Endothelial cell of umbilical vein (primary cell): ENCODE measurements around the gene ZNF526. TPM values are rescaled to one million over a fixed set of nuclear protein-coding genes. Genes with fewer than 3 reads are reported as not detected.

Experiments used
- BruUV-seq: library from RNA; stranded (reverse); fragments of 400-500 nt; replicated peaks from 2 replicates; lab custom pipeline; 2021; lab: Mats Ljungman, UMichigan
- CTCF ChIA-PET: fragments of 300-600, 350-600 bp; sonication (Branson Sonifier 250); formaldehyde crosslinking; loops from one replicate; lab custom pipeline; 2021; ENCODE audit warnings: antibody characterized with exemption, inconsistent platforms; lab: Charles Lee
- POLR2A ChIA-PET: fragments of 300-600, 350-600 bp; sonication (Branson Sonifier 250); formaldehyde crosslinking; loops from one replicate; lab custom pipeline; 2021; ENCODE audit warnings: antibody characterized with exemption, inconsistent platforms; lab: Charles Lee
- DNase-seq: peaks from one replicate; pipeline ENCODE4 v3.0.0-alpha.2; 2011; ENCODE audit warnings: low read depth, low spot score
- FAIRE-seq: peaks from 2 replicates; lab custom pipeline; 2011; peaks lifted over from hg19 to GRCh38; lab: Jason Lieb, UNC
- H2AFZ ChIP-seq: 2 replicates; pipeline ENCODE4 v1.6.0; 2012; ENCODE audit warnings: low read depth, low read length, control low read depth, inconsistent platforms
- H3K27ac ChIP-seq: 2 replicates; pipeline ENCODE4 v1.5.1; 2011; ENCODE audit warnings: low read depth, mild to moderate bottlenecking, control low read depth, low read length, moderate library complexity; ENCODE audit not compliant: insufficient read depth
- H3K27me3 ChIP-seq, 2 experiments: 2 replicates each; pipeline versions ENCODE4 v1.6.0 to v1.6.1; 2011; ENCODE audit warnings: low read length in 2 of 2, mixed read lengths in 1 of 2; ENCODE audit not compliant: control insufficient read depth in 2 of 2, insufficient read depth in 2 of 2
- H3K36me3 ChIP-seq, 2 experiments: 2 replicates in 1 of 2; 3 replicates in 1 of 2; pipeline ENCODE4 v1.5.1; 2011; ENCODE audit warnings: low read length in 2 of 2, mild to moderate bottlenecking in 1 of 2, moderate library complexity in 1 of 2; ENCODE audit not compliant: control insufficient read depth in 2 of 2, insufficient read depth in 2 of 2; ENCODE audit errors: extremely low read depth in 1 of 2
- H3K4me1 ChIP-seq: 3 replicates; pipeline ENCODE4 v1.5.1; 2011; ENCODE audit warnings: mild to moderate bottlenecking, low read length; ENCODE audit not compliant: control insufficient read depth, insufficient read depth; ENCODE audit errors: extremely low read depth
- H3K4me2 ChIP-seq: 2 replicates; pipeline ENCODE4 v1.6.1; 2011; ENCODE audit warnings: low read length, control low read depth, mixed read lengths; ENCODE audit not compliant: insufficient read depth
- H3K4me3 ChIP-seq, 3 experiments: fragments of 200-600 bp in 1 of 3; sonication (generic), shearing (Covaris generic) in 1 of 3; replicated peaks in 1 of 3; 2 replicates each; pipeline ENCODE4 v1.5.1; 2011 to 2016; ENCODE audit warnings: control low read depth in 3 of 3, low read length in 3 of 3, mild to moderate bottlenecking in 2 of 3, inconsistent platforms in 1 of 3, low read depth in 1 of 3, moderate library complexity in 1 of 3; ENCODE audit not compliant: insufficient read depth in 1 of 3
- H3K79me2 ChIP-seq: 2 replicates; pipeline ENCODE4 v1.6.0; 2012; ENCODE audit warnings: low read length, inconsistent platforms; ENCODE audit not compliant: control insufficient read depth, insufficient read depth
- H3K9ac ChIP-seq: replicated peaks from 2 replicates; pipeline ENCODE3; 2011; ENCODE audit warnings: low read length, control low read depth; ENCODE audit not compliant: insufficient read depth; ENCODE audit errors: extremely low read depth
- H3K9me1 ChIP-seq: replicated peaks from 3 replicates; pipeline ENCODE4 v1.6.0; 2011; ENCODE audit warnings: mild to moderate bottlenecking, low read length; ENCODE audit not compliant: control insufficient read depth, insufficient read depth; ENCODE audit errors: extremely low read depth
- H3K9me3 ChIP-seq: replicated peaks from 2 replicates; pipeline ENCODE4 v1.5.1; 2012; ENCODE audit warnings: low read length, inconsistent platforms; ENCODE audit not compliant: control insufficient read depth, insufficient read depth
- H4K20me1 ChIP-seq: replicated peaks from 2 replicates; pipeline ENCODE3; 2011; ENCODE audit warnings: mild to moderate bottlenecking, low read length; ENCODE audit not compliant: control insufficient read depth, insufficient read depth; ENCODE audit errors: extremely low read depth
- FOS ChIP-seq: IDR thresholded peaks from 2 replicates; pipeline ENCODE4 v1.6.1; 2011; ENCODE audit warnings: mild to moderate bottlenecking, low read length, moderate library complexity, borderline replicate concordance; ENCODE audit not compliant: insufficient read depth
- GATA2 ChIP-seq: IDR thresholded peaks from 2 replicates; pipeline ENCODE4 v1.7.0; 2011; ENCODE audit warnings: low read depth, mild to moderate bottlenecking, moderate library complexity, mixed read lengths, low read length; ENCODE audit not compliant: insufficient read length, insufficient read depth
- MYC ChIP-seq: IDR thresholded peaks from one replicate; pipeline ENCODE4 v1.6.1; 2011; ENCODE audit warnings: mild to moderate bottlenecking, low read depth, low read length
- POLR2A ChIP-seq: IDR thresholded peaks from 2 replicates; pipeline ENCODE4 v1.6.1; 2012; ENCODE audit warnings: low read depth, mild to moderate bottlenecking, control low read depth, low read length
- POLR2AphosphoS5 ChIP-seq: IDR thresholded peaks from 2 replicates; pipeline ENCODE4 v1.6.1; 2012; ENCODE audit warnings: low read depth, mild to moderate bottlenecking, control low read depth, low read length, moderate library complexity; ENCODE audit not compliant: insufficient read depth
- dilution Hi-C: fragments of 300-500 bp; cut with MboI; formaldehyde crosslinking; loops from one replicate; pipeline ENCODE4 v1.15.0; 2019; ENCODE audit warnings: low sequenced_read_pairs; ENCODE audit not compliant: extremely low pct_ligation_motif_present
- intact Hi-C: fragments of 100-400 bp; cut with micrococcal nuclease; formaldehyde crosslinking; loops from one replicate; pipeline ENCODE4 v1.10.0; 2022
- polyA plus RNA-seq, 4 experiments: library from polyadenylated mRNA; depleted of rRNA in 3 of 4; stranded (reverse) in 3 of 4; unstranded in 1 of 4; fragments of >200 nt; gene quantifications; 2 replicates each; pipeline versions ENCODE4 v1.2.1 to v1.2.3, GENCODE V29; 2011 to 2012; ENCODE audit warnings: missing spikeins in 1 of 4
- total RNA-seq: library from RNA; stranded (reverse); gene quantifications from 2 replicates; pipeline ENCODE4 v1.2.3, GENCODE V29; 2021
- TF ChIP-seq, protein P1 (sequence below), 2 donors: IDR thresholded peaks; 1 replicate in 1 of 2; 2 replicates in 1 of 2; pipeline ENCODE4 v1.5.1; 2011; ENCODE audit warnings: low read length in 2 of 2, mild to moderate bottlenecking in 2 of 2, moderate library complexity in 2 of 2, control low read depth in 1 of 2, inconsistent platforms in 1 of 2, low read depth in 1 of 2; ENCODE audit not compliant: insufficient read depth in 1 of 2; ENCODE audit errors: extremely low read depth in 1 of 2
- TF ChIP-seq, protein P2 (sequence below): IDR thresholded peaks from 2 replicates; pipeline ENCODE4 v1.6.1; 2011; ENCODE audit not compliant: insufficient read depth, insufficient read length

Gene ZNF526
- total and polyA plus RNA-seq, 2 donors (not counting 3 experiments of a cell fraction or from before 2014, with no cell fraction given) = 6.5 to 13.3 TPM

DNA sequence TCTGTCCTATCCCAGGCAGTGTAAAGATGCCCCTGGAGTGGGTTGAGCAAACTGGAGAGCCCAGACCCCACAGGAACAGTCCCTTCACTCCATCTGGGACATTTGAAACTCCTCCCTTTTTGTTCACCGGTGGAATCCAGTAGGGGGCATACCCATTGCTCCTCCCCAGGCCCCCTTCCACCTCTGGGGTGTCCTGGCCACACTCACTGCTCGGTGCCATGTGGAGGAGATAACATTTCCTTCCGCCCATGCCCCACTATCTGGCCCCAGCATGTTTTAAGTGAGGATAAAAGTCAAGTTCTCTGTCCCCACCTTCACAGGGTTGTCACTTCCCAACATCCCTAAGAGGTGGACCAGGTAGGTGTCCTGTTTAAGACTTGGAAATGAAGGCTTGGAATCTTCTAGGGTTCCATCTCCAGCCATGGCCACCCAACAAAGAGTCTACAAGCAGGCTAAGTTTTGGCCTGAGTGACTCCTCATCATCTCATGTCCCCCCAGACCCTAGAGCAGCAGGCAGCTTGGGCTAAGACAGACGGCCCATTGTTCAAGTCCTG is 9.3 kb downstream of the ZNF526 start:
- intact Hi-C loops (no loop called here), dilution Hi-C loops (no loop called here)
- ChIA-PET POLR2A (interaction anchor here (0.7 kb wide), 1 partner anchor 83 kb away, joined by 3 read pairs; no protein-coding TSS in a partner anchor), CTCF (interaction anchor here (0.7 to 1.4 kb wide), 3 partner anchors 11 to 50 kb away, joined by 3 read pairs; no protein-coding TSS in a partner anchor)
- peaks cover 23 to 56% of the 10 kb centered on the region in 2 experiments for H3K36me3 ChIP-seq
- peaks cover 24% of the 10 kb centered on the region for H3K79me2 ChIP-seq
- DNase-seq = no peak
- TF ChIP-seq, protein P1, sequence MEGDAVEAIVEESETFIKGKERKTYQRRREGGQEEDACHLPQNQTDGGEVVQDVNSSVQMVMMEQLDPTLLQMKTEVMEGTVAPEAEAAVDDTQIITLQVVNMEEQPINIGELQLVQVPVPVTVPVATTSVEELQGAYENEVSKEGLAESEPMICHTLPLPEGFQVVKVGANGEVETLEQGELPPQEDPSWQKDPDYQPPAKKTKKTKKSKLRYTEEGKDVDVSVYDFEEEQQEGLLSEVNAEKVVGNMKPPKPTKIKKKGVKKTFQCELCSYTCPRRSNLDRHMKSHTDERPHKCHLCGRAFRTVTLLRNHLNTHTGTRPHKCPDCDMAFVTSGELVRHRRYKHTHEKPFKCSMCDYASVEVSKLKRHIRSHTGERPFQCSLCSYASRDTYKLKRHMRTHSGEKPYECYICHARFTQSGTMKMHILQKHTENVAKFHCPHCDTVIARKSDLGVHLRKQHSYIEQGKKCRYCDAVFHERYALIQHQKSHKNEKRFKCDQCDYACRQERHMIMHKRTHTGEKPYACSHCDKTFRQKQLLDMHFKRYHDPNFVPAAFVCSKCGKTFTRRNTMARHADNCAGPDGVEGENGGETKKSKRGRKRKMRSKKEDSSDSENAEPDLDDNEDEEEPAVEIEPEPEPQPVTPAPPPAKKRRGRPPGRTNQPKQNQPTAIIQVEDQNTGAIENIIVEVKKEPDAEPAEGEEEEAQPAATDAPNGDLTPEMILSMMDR (IDR thresholded peaks at IDR 0.05; ENCODE audit: extremely low read depth in 1 of 2, insufficient read depth in 1 of 2, low read depth in 1 of 2, low read length in 2 of 2) = no peak
- H3K9ac ChIP-seq = no peak overlapping the region
- BruUV-seq = no TSS peak
- H3K27ac ChIP-seq = no peak overlapping the region
- H3K27me3 ChIP-seq = no peaks in the 10 kb centered on the region
- H3K9me1 ChIP-seq = no peaks in the 10 kb centered on the region
- H2AFZ ChIP-seq = no peak overlapping the region
- no peaks in the 10 kb centered on the region for H3K4me1 ChIP-seq
- H3K9me3 ChIP-seq = no peaks in the 10 kb centered on the region
- no peaks in the 10 kb centered on the region for H4K20me1 ChIP-seq
- H3K4me3 ChIP-seq = no peak overlapping the region
- H3K4me2 ChIP-seq = no peak overlapping the region
- no peak for FAIRE-seq

DNA sequence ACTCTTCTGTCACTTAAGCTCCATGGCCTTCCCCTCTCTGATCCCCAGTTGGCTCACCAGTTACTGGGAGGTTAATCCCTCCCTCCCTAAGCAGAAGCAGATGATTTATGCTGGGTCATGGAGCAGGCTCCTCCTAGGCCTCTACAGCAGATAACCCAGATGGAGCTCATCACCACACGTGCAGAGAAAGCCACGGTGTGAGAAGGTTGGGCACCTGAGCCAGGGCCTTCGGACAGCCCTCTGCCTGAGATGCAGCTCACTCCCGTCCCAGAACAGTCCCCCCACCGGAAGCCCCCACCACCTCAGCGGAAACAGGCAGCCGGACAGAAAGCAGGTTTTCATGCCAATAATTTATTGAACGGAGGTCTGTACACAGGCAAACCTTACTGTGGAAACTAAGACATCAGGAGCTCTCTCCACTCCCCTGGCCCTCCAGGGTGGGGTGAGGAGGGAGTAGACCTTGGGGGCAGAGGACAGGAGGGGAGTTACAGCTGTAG is 9.8 kb downstream of the ZNF526 start:
- ChIA-PET CTCF (interaction anchor here (0.7 to 1.4 kb wide), 3 partner anchors 11 to 50 kb away, joined by 3 read pairs; no protein-coding TSS in a partner anchor), POLR2A (interaction anchor here (0.7 kb wide), 1 partner anchor 84 kb away, joined by 3 read pairs; no protein-coding TSS in a partner anchor)
- Histone ChIP-seq H3K9me3 (no peaks in the 10 kb centered on the region), H3K27ac (no peak overlapping the region), H2AFZ (no peak overlapping the region), H3K4me3 (no peak overlapping the region), H3K79me2 (peaks cover 20% of the 10 kb centered on the region), H3K36me3 (peaks cover 18 to 55% of the 10 kb centered on the region in 2 experiments), H3K9ac (no peak overlapping the region), H3K27me3 (no peaks in the 10 kb centered on the region), H3K9me1 (no peaks in the 10 kb centered on the region), H3K4me1 (no peaks in the 10 kb centered on the region), H4K20me1 (no peaks in the 10 kb centered on the region), H3K4me2 (no peak overlapping the region)
- dilution Hi-C loops = no loop called here
- DNase-seq (no peak), FAIRE-seq (no peak)
- TF ChIP-seq, protein P1 (IDR thresholded peaks at IDR 0.05; ENCODE audit: extremely low read depth in 1 of 2, insufficient read depth in 1 of 2, low read depth in 1 of 2, low read length in 2 of 2) = no peak
- TF ChIP-seq, protein P2, sequence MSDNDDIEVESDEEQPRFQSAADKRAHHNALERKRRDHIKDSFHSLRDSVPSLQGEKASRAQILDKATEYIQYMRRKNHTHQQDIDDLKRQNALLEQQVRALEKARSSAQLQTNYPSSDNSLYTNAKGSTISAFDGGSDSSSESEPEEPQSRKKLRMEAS = no peak
- no peak for TF ChIP-seq GATA2
- TF ChIP-seq POLR2AphosphoS5 = no peak
- no peak for TF ChIP-seq MYC
- TF ChIP-seq FOS = no peak
- TF ChIP-seq POLR2A = no peak
- no TSS peak for BruUV-seq
- intact Hi-C loops = no loop called here
